HG03039 (cell line): Measurements from ENCODE around the gene TMEM263.
"Not testable (repeated sequence)": the region's sequence is repeated elsewhere in the genome, so short reads cannot be mapped to it uniquely, and the experiment has no call there.

Source experiments
- ATAC-seq: cut with Tn5 transposase; IDR thresholded peaks from one replicate; pipeline ENCODE4 v1.9.1; 2021; ENCODE audit warnings: mild to moderate bottlenecking, moderate library complexity; ENCODE audit not compliant: unreplicated experiment

TMEM263 gene

DNA sequence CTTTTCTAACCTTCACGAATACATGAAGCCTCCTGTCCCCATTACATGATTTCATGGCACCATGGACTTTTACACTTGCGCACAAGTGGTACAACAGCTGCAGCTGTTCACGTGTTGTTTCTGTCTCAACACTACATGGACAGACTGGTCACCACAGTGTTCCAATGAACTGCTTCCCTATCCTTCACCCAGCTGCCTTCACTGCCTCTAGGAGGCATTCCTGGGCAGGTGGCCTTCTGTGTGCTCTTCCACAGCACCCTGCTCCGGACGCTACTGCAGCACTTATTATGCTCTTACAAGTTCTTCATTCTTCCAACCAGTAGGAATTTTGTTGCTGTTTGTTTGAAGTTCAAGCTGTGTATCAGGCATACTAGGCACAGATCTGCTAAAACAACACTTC lies 29.8 kb downstream of the TMEM263 start:
- ATAC-seq: no peak

DNA sequence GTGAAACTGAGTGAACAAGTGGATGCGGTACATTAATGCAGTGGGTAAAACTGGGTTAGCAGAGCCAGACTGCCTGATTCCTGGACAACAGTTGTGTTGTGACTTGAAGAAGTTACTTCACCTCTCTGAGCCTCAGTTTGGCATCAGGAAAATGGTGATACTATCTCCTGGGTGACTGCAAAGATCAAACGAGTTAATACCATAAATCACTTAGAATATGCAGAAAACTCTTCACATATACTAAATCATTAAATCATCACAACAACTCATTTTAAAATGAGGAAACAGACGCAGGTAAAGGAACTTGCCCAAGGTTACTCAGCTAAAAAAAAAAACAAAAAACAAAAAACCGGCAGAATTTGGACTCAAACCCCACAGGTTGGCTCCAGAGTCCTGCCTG lies 30.4 kb downstream of the TMEM263 start:
- no peak for ATAC-seq

DNA sequence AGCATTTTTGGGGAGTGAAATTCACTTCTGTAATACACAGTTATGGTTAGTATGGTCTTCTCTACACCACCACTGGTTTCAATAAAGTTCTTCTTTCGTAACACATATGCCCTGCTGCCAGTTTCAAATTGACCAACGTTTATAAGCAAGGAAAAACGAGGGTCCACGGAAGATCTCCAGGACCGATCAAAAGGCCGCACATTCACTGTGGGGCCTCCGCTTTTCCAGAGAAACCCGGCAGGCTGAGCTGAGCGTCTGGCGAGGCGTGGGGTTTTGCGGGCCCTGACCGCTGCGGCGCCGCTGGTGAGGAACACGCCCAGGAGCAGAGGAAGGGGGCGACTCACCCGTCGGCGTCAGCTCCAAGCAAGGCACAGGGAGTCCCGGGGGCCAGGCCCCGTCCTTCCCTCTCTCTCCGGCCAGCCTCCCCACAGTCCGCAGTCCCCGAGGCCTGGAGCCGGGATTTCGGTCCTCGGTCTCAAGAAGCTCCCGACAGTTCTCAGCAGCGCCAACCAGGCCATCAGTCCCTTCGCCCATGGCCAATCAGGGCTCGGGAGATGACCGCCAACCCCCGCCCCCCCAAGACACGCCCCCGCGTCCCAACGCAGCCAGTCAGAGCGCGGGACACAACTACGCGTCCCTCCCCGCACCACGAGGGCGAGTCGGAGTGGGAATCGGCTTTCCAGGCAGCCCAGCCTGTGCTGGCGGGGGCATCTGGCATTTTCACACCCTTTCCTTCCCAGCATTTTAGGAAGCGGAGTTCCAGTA lies 31.1 kb downstream of the TMEM263 start, which contains the start of gene MTERF2:
TSS of gene MTERF2 (minus strand) at position 522 of the 765 bp plus-strand sequence. CDS start 8,432 bp downstream, outside the sequence.
- ATAC-seq: peak; percentile 93

GRCh38 chr12:106987846-106988245 lies 32.1 kb downstream of the TMEM263 start:
- no peak for ATAC-seq

DNA sequence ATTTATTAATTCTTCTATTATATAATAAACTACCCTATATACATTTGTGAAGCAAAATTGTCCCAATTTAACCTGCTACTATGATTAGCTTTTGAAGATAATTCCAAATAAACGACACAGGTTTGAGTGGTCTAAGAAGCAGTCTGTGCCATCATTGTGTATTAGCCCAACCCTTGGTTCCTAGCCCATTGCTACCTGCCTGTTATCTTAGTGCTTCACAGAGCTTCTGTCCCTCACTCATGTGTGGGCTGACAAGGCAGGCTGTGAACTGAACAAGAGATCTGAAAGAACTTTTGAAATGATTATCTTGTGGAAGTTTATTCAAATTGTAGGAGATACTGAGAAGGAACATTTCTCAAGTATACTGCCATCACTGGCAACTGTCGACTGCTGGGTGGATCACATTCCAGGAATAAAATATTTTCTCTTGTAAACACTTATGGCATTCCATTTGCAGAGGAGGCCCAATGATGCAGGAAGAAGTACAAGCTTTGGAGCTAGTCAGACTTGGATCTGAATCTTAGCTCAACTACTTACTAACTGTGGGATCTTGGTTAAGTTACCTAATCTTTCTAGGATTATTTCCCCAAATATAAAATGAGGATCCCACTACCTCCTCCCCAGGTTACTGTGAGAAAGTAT lies 39.0 kb downstream of the TMEM263 start:
- no peak for ATAC-seq

- not testable (repeated sequence) for ATAC-seq
Measured at GRCh38 chr12:106996102-106996501, 40.4 kb downstream of the TMEM263 start.

- no peak for ATAC-seq
Measured at GRCh38 chr12:106997916-106998315, 42.2 kb downstream of the TMEM263 start.

DNA sequence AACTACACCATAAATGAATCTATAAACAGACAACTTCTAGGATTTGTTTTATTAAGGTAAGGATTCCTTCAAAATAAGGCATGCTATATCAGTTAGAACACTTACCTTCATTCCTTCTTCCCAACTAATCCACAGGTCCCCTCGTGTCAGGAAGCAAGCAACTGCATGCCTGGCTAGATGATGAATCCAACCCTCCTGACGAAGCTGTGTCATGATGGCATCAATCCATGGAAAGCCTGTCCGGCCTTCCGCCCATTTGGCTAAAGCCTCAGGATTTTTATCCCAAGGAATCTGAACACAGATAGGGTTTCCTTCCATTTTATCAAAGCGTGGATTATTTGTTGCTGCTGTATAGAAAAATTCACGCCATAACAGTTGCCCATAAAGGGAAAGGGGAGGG lies 43.7 kb downstream of the TMEM263 start:
- no peak for ATAC-seq

GRCh38 chr12:107002665-107003064 lies 47.0 kb downstream of the TMEM263 start:
- not testable (repeated sequence) for ATAC-seq

DNA sequence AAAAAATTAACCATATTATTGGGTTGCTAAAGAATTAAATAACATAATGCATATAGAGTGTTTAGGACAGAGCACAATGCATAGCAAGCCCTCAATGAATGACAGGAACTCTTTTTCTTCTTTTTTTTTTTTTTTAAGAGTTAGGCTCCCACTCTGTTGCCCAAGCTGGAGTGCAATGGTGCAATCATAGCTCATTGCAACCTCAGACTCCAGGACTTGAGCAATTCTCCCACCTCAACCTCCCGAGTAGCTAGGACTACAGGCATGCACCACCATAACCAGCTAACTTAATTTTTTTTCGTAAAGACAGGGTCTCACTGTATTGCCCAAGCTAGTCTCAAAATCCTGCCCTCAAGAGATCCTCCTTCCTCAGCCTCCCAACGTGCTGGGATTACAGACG lies 51.7 kb downstream of the TMEM263 start:
- no peak for ATAC-seq

- ATAC-seq: no peak
Measured at GRCh38 chr12:107011519-107011918, 55.8 kb downstream of the TMEM263 start.

DNA sequence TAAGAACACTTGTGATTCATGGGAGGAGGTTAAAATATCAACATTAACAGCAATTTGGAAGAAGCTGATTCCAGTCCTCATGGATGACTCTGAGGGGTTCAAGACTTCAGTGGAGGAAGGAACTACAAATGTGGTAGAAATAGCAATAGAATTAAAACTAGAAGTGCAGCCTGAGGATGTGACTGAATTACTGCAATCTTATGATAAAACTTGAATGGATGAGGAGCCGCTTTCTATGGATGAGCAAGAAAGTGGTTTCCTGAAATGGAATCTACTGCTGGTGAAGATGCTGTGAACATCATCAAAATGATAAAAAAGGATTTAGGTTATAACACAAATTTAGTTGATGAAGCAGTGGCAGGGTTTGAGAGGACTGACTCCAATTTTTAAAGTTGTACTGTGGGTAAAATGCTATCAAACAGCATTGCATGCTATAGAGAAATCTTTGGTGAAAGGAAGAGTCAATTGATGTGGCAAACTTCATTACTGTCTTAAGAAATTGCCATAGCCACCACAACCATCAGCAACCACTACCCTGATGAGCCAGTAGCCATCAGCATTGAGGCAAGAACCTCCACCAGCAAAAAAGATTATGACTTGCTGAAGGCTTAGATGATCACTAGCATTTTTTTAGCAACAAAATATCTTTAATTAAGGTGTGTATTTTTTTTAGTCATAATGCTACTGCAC lies 57.2 kb downstream of the TMEM263 start:
- ATAC-seq: no peak

DNA sequence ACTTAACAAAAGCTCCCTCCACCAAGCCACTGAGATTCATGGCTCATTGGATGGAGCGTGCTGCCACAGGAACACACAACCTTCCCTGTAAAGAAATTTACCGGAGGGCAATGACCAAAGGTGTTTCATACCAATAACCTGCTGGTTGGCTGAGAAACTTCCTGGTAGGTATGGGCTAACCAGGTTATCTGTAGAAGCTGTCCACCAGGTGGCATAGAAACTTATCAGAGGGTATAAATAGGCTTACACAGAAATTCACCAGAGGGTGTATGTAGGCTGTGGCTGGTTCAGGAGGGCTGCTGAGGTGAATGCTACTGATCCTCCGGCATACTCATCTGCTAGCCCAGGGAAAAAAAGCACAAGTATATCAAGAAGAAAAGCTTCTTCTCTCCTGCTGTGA lies 58.3 kb downstream of the TMEM263 start:
- ATAC-seq: no peak

- ATAC-seq: no peak
Measured at GRCh38 chr12:107017042-107017441, 61.3 kb downstream of the TMEM263 start.

- no peak for ATAC-seq
Measured at GRCh38 chr12:107019546-107019945, 63.8 kb downstream of the TMEM263 start.
